Measurements from ENCODE around the gene CPNE6.

GRCh38 chr14:24115422-24116127 is 44.2 kb downstream of the CPNE6 start:
- TF ChIP-seq CTCF (IDR thresholded peaks at IDR 0.05) (no peak), ZFX (IDR thresholded peaks at IDR 0.05; ENCODE audit: borderline replicate concordance) (no peak)
